ENCODE data around the gene VDAC2.

VDAC2 gene

DNA sequence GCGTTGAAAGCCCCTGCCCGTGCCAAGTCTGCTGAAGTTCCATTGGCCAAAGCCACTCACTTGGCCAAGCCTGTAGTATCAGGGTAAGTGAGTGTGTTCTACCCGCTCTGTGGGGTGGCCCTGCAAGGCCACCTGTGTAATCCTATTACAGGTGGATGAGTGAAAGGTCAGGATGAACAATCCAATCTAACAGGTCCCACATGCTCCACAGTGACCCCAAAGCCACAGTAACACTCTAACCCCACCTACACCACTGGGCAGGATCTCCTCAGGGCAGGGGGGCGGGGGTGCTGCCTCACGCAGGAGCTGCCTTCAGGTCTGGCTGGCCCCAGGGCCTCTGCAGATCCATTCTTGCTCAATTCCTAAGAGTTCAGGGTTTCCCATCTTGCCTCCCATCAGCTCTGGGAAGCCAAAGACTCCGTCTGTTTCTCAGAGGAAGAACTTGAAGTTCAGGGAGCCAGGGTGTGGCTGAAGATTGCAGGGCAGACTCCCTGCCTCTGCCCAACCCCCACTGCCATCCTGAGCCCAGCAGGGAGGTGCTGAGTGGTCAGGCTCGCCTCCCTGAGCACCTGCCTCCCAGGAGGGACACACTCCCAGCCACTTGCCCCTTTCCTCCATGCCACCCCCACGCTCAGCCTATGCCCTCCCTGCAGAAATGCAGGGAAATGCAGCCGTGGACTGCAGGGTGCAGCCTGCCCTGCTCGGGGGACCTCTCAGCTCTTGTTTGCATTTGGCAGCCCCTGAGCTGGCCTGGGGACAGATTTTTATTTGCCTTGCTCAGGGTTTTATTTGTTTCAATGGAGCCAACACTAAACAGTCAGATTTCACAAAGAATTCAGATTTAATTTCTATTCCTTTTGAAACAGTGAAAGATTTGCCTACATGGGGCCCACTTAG is 35.0 kb downstream of the VDAC2 start (continued):
- TF ChIP-seq, protein P1, sequence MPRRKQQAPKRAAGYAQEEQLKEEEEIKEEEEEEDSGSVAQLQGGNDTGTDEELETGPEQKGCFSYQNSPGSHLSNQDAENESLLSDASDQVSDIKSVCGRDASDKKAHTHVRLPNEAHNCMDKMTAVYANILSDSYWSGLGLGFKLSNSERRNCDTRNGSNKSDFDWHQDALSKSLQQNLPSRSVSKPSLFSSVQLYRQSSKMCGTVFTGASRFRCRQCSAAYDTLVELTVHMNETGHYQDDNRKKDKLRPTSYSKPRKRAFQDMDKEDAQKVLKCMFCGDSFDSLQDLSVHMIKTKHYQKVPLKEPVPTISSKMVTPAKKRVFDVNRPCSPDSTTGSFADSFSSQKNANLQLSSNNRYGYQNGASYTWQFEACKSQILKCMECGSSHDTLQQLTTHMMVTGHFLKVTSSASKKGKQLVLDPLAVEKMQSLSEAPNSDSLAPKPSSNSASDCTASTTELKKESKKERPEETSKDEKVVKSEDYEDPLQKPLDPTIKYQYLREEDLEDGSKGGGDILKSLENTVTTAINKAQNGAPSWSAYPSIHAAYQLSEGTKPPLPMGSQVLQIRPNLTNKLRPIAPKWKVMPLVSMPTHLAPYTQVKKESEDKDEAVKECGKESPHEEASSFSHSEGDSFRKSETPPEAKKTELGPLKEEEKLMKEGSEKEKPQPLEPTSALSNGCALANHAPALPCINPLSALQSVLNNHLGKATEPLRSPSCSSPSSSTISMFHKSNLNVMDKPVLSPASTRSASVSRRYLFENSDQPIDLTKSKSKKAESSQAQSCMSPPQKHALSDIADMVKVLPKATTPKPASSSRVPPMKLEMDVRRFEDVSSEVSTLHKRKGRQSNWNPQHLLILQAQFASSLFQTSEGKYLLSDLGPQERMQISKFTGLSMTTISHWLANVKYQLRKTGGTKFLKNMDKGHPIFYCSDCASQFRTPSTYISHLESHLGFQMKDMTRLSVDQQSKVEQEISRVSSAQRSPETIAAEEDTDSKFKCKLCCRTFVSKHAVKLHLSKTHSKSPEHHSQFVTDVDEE (CRISPR knock-in tag; IDR thresholded peaks at IDR 0.05), result no peak
- TF ChIP-seq ZFP3 (CRISPR knock-in tag; IDR thresholded peaks at IDR 0.05) (no peak), ISL1 (CRISPR knock-in tag; IDR thresholded peaks at IDR 0.05) (no peak), PATZ1 (CRISPR knock-in tag; IDR thresholded peaks at IDR 0.05; ENCODE audit: borderline replicate concordance) (no peak), ZNF8 (CRISPR knock-in tag; IDR thresholded peaks at IDR 0.05) (no peak), ZNF70 (CRISPR knock-in tag; IDR thresholded peaks at IDR 0.05) (no peak), ARNTL (CRISPR knock-in tag; IDR thresholded peaks at IDR 0.05; ENCODE audit: borderline replicate concordance, low read depth) (no peak), ESRRG (CRISPR knock-in tag; IDR thresholded peaks at IDR 0.05) (no peak), ZC3H10 (CRISPR knock-in tag; IDR thresholded peaks at IDR 0.05) (no peak)

DNA sequence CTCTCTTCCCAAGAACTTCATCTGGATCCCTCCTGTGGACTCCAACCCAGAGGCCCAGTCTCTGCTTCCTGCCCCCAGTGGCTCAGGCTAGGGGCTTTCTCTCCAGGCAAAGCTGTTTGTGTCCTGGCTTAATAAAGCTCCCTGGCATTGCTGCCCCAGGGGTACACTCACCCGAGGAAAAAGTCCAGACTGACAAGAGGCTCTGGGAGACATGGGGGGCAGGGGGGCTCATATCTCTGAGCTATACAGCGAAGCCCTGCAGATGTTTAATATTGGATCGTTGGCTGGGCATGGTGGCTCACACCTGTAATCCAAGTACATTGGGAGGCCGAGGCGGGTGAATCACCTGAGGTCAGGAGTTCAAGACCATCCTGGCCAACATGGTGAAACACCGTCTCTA is 35.9 kb downstream of the VDAC2 start:
- TF ChIP-seq ISL1 (CRISPR knock-in tag; IDR thresholded peaks at IDR 0.05) (no peak), ZNF8 (CRISPR knock-in tag; IDR thresholded peaks at IDR 0.05) (no peak), ARNTL (CRISPR knock-in tag; IDR thresholded peaks at IDR 0.05; ENCODE audit: borderline replicate concordance, low read depth) (no peak), CREB5 (CRISPR knock-in tag; IDR thresholded peaks at IDR 0.05; ENCODE audit: low read depth) (no peak), ZFP3 (CRISPR knock-in tag; IDR thresholded peaks at IDR 0.05) (no peak), BACH2 (CRISPR knock-in tag; IDR thresholded peaks at IDR 0.05; ENCODE audit: borderline replicate concordance) (no peak)
- TF ChIP-seq, protein P1 (CRISPR knock-in tag; IDR thresholded peaks at IDR 0.05), result no peak
- TF ChIP-seq, protein P2, sequence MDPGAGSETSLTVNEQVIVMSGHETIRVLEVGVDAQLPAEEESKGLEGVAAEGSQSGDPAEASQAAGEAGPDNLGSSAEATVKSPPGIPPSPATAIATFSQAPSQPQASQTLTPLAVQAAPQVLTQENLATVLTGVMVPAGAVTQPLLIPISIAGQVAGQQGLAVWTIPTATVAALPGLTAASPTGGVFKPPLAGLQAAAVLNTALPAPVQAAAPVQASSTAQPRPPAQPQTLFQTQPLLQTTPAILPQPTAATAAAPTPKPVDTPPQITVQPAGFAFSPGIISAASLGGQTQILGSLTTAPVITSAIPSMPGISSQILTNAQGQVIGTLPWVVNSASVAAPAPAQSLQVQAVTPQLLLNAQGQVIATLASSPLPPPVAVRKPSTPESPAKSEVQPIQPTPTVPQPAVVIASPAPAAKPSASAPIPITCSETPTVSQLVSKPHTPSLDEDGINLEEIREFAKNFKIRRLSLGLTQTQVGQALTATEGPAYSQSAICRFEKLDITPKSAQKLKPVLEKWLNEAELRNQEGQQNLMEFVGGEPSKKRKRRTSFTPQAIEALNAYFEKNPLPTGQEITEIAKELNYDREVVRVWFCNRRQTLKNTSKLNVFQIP (CRISPR knock-in tag; IDR thresholded peaks at IDR 0.05; ENCODE audit: borderline replicate concordance, low read depth), result no peak
- no peak for ATAC-seq

DNA sequence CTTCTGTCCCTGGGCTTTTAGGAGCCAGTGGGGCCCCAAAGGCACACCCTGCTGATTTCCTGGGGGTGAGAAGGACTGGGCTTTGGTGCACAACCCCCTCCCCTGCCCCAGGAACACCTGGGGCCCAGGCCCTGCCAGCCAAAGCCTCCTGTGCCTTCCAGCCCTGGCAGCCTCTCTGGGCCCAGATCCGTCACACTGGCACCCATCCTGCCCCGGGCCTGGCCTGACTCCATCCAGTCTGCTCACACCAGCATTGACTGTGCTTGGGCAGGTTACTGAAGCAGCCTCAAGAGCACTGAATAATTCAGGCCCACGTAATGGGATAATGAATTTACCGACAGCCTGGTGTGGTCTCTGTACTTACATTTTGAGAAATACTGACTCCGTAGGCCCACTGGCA is 37.2 kb downstream of the VDAC2 start:
- ATAC-seq, result no peak
- TF ChIP-seq OSR1 (CRISPR knock-in tag; IDR thresholded peaks at IDR 0.05) (no peak), CREB5 (CRISPR knock-in tag; IDR thresholded peaks at IDR 0.05; ENCODE audit: low read depth) (no peak), TCF4 (CRISPR knock-in tag; IDR thresholded peaks at IDR 0.05; ENCODE audit: borderline replicate concordance) (no peak)
- TF ChIP-seq, protein P2 (CRISPR knock-in tag; IDR thresholded peaks at IDR 0.05; ENCODE audit: borderline replicate concordance, low read depth), result no peak
